H1 (cell line): ENCODE measurements around the gene ARFRP1. TPM values are rescaled to one million over a fixed set of nuclear protein-coding genes. Genes with fewer than 3 reads are reported as not detected.

ENCODE experiments used
- BCL11A ChIP-seq, 2 experiments: IDR thresholded peaks; one replicate each; pipeline ENCODE4 v1.6.1; 2011; ENCODE audit warnings: low read depth in 2 of 2, low read length in 2 of 2, mild to moderate bottlenecking in 2 of 2
- CTBP2 ChIP-seq: IDR thresholded peaks from 2 replicates; pipeline ENCODE4 v1.7.0; 2011; ENCODE audit warnings: borderline replicate concordance, mild to moderate bottlenecking, moderate library complexity, mixed read lengths, low read length; ENCODE audit not compliant: insufficient read depth, insufficient read length
- EZH2 ChIP-seq: fragments of 200-600 bp; sonication (generic); IDR thresholded peaks from 2 replicates; pipeline ENCODE4 v1.7.1; 2012; ENCODE audit warnings: low read depth, mild to moderate bottlenecking, moderate library complexity, low read length, inconsistent platforms; ENCODE audit not compliant: severe bottlenecking
- FOSL1 ChIP-seq: IDR thresholded peaks from 2 replicates; pipeline ENCODE4 v1.6.1; 2011; ENCODE audit warnings: mild to moderate bottlenecking, low read depth, low read length, moderate library complexity; ENCODE audit not compliant: insufficient read depth
- GTF2F1 ChIP-seq: IDR thresholded peaks from 2 replicates; pipeline ENCODE4 v1.6.1; 2012; ENCODE audit warnings: low read depth, low read length, improper control_type of control experiment, borderline replicate concordance
- NANOG ChIP-seq: IDR thresholded peaks from 2 replicates; pipeline ENCODE4 v1.6.1; 2011; ENCODE audit warnings: low read length, low read depth, mild to moderate bottlenecking, inconsistent platforms; ENCODE audit not compliant: insufficient read depth, poor library complexity, severe bottlenecking
- POU5F1 ChIP-seq: IDR thresholded peaks from 2 replicates; pipeline ENCODE4 v1.6.1; 2011; ENCODE audit warnings: low read depth, mild to moderate bottlenecking, low read length, moderate library complexity
- RAD21 ChIP-seq, 2 experiments: IDR thresholded peaks in 1 of 2; conservative IDR thresholded peaks in 1 of 2; 2 replicates each; pipeline ENCODE4 v1.6.1; 2011; ENCODE audit warnings: low read depth in 2 of 2, low read length in 2 of 2, improper control_type of control experiment in 1 of 2, inconsistent platforms in 1 of 2, mild to moderate bottlenecking in 1 of 2, moderate library complexity in 1 of 2
- RFX5 ChIP-seq: IDR thresholded peaks from 2 replicates; pipeline ENCODE4 v1.6.1; 2011; ENCODE audit warnings: low read depth, low read length, improper control_type of control experiment, borderline replicate concordance
- SAP30 ChIP-seq: fragments of 300-600 bp; sonication (generic); IDR thresholded peaks from 2 replicates; pipeline ENCODE4 v1.7.1; 2012; ENCODE audit warnings: low read length, moderate library complexity, mild to moderate bottlenecking, inconsistent platforms; ENCODE audit not compliant: insufficient read depth, insufficient replicate concordance
- SRF ChIP-seq: IDR thresholded peaks from 2 replicates; pipeline ENCODE4 v1.6.1; 2011; ENCODE audit warnings: mild to moderate bottlenecking, low read depth, low read length, moderate library complexity
- TAF7 ChIP-seq: optimal IDR thresholded peaks from 2 replicates; pipeline ENCODE3; 2011; ENCODE audit warnings: low read depth, mild to moderate bottlenecking, inconsistent platforms, low read length, moderate library complexity, borderline replicate concordance
- TBP ChIP-seq: IDR thresholded peaks from 2 replicates; pipeline ENCODE4 v1.6.1; 2011; ENCODE audit warnings: low read depth, low read length, improper control_type of control experiment
- polyA plus RNA-seq, 7 experiments: library from polyadenylated mRNA; depleted of rRNA in 3 of 7; stranded (reverse) in 5 of 7; unstranded in 2 of 7; fragments of >200 nt in 5 of 7; fragments of 200-250 nt in 2 of 7; gene quantifications; 1 replicate in 5 of 7; 2 replicates in 1 of 7; 4 replicates in 1 of 7; pipeline versions ENCODE4 v1.2.1 to v1.2.3, GENCODE V29; 2011 to 2013; ENCODE audit warnings: missing spikeins in 2 of 7, mixed read lengths in 2 of 7
- total RNA-seq: library from RNA; stranded (reverse); fragmentation: NEBNext Ultra II Directional; extraction: Animal tissue kit (Norgen Biotek cat#: 25700); gene quantifications from 2 replicates; pipeline ENCODE4 v1.2.1, GENCODE V29; 2021

ARFRP1 gene
- total and polyA plus RNA-seq, 2 of the 8 experiments (the other 6 are each of a cell fraction or from before 2014, with no cell fraction given): 12.9 to 22.9 TPM

DNA sequence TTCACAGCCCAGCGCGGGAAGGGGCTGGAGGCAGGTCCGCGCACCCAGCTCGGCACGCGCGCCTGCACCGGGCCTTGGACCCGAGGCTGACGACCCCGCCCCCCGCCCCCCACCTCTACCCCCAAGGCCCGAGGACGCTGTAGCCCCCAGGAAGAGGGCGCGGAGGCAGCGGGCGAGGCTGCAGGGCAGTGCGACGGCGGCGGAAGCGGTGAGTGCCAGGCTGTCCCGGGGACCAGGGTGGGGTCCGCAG lies 29.8 kb upstream of the ARFRP1 start (continued):
- no peak for TF ChIP-seq RAD21 (IDR thresholded peaks at IDR 0.05 in 1 of 2, conservative IDR thresholded peaks at IDR 0.05 in 1 of 2; ENCODE audit: low read depth in 2 of 2, low read length in 2 of 2)
- TF ChIP-seq BCL11A (IDR thresholded peaks at IDR 0.05; ENCODE audit: low read depth in 2 of 2, low read length in 2 of 2): no peak
- TF ChIP-seq NANOG: no peak
- TF ChIP-seq FOSL1: no peak
- TF ChIP-seq CTBP2: no peak
- TF ChIP-seq GTF2F1: no peak
- TF ChIP-seq SRF: no peak
- no peak for TF ChIP-seq TAF7
- no peak for TF ChIP-seq RFX5
- no peak for TF ChIP-seq EZH2
- TF ChIP-seq POU5F1: no peak
- TF ChIP-seq TBP: no peak
- TF ChIP-seq SAP30: no peak
